Endothelial cell of umbilical vein (primary cell): Measurements from ENCODE around the gene DOP1B. TPM values are rescaled to one million over a fixed set of nuclear protein-coding genes. Genes with fewer than 3 reads are reported as not detected.
"Not testable (repeated sequence)": the region's sequence is repeated elsewhere in the genome, so short reads cannot be mapped to it uniquely, and the experiment has no call there.

Source experiments
- BruUV-seq: library from RNA; stranded (reverse); fragments of 400-500 nt; replicated peaks from 2 replicates; lab custom pipeline; 2021; lab: Mats Ljungman, UMichigan
- CTCF ChIA-PET: fragments of 300-600, 350-600 bp; sonication (Branson Sonifier 250); formaldehyde crosslinking; loops from one replicate; lab custom pipeline; 2021; ENCODE audit warnings: antibody characterized with exemption, inconsistent platforms; lab: Charles Lee
- POLR2A ChIA-PET: fragments of 300-600, 350-600 bp; sonication (Branson Sonifier 250); formaldehyde crosslinking; loops from one replicate; lab custom pipeline; 2021; ENCODE audit warnings: antibody characterized with exemption, inconsistent platforms; lab: Charles Lee
- DNase-seq: peaks from one replicate; pipeline ENCODE4 v3.0.0-alpha.2; 2011; ENCODE audit warnings: low read depth, low spot score
- FAIRE-seq: peaks from 2 replicates; lab custom pipeline; 2011; peaks lifted over from hg19 to GRCh38; lab: Jason Lieb, UNC
- H2AFZ ChIP-seq: 2 replicates; pipeline ENCODE4 v1.6.0; 2012; ENCODE audit warnings: low read depth, low read length, control low read depth, inconsistent platforms
- H3K27ac ChIP-seq: 2 replicates; pipeline ENCODE4 v1.5.1; 2011; ENCODE audit warnings: low read depth, mild to moderate bottlenecking, control low read depth, low read length, moderate library complexity; ENCODE audit not compliant: insufficient read depth
- H3K27me3 ChIP-seq, 2 experiments: 2 replicates each; pipeline versions ENCODE4 v1.6.0 to v1.6.1; 2011; ENCODE audit warnings: low read length in 2 of 2, mixed read lengths in 1 of 2; ENCODE audit not compliant: control insufficient read depth in 2 of 2, insufficient read depth in 2 of 2
- H3K36me3 ChIP-seq, 2 experiments: 2 replicates in 1 of 2; 3 replicates in 1 of 2; pipeline ENCODE4 v1.5.1; 2011; ENCODE audit warnings: low read length in 2 of 2, mild to moderate bottlenecking in 1 of 2, moderate library complexity in 1 of 2; ENCODE audit not compliant: control insufficient read depth in 2 of 2, insufficient read depth in 2 of 2; ENCODE audit errors: extremely low read depth in 1 of 2
- H3K4me1 ChIP-seq: 3 replicates; pipeline ENCODE4 v1.5.1; 2011; ENCODE audit warnings: mild to moderate bottlenecking, low read length; ENCODE audit not compliant: control insufficient read depth, insufficient read depth; ENCODE audit errors: extremely low read depth
- H3K4me2 ChIP-seq: 2 replicates; pipeline ENCODE4 v1.6.1; 2011; ENCODE audit warnings: low read length, control low read depth, mixed read lengths; ENCODE audit not compliant: insufficient read depth
- H3K4me3 ChIP-seq, 3 experiments: fragments of 200-600 bp in 1 of 3; sonication (generic), shearing (Covaris generic) in 1 of 3; replicated peaks in 1 of 3; 2 replicates each; pipeline ENCODE4 v1.5.1; 2011 to 2016; ENCODE audit warnings: control low read depth in 3 of 3, low read length in 3 of 3, mild to moderate bottlenecking in 2 of 3, inconsistent platforms in 1 of 3, low read depth in 1 of 3, moderate library complexity in 1 of 3; ENCODE audit not compliant: insufficient read depth in 1 of 3
- H3K79me2 ChIP-seq: 2 replicates; pipeline ENCODE4 v1.6.0; 2012; ENCODE audit warnings: low read length, inconsistent platforms; ENCODE audit not compliant: control insufficient read depth, insufficient read depth
- H3K9ac ChIP-seq: replicated peaks from 2 replicates; pipeline ENCODE3; 2011; ENCODE audit warnings: low read length, control low read depth; ENCODE audit not compliant: insufficient read depth; ENCODE audit errors: extremely low read depth
- H3K9me1 ChIP-seq: replicated peaks from 3 replicates; pipeline ENCODE4 v1.6.0; 2011; ENCODE audit warnings: mild to moderate bottlenecking, low read length; ENCODE audit not compliant: control insufficient read depth, insufficient read depth; ENCODE audit errors: extremely low read depth
- H3K9me3 ChIP-seq: replicated peaks from 2 replicates; pipeline ENCODE4 v1.5.1; 2012; ENCODE audit warnings: low read length, inconsistent platforms; ENCODE audit not compliant: control insufficient read depth, insufficient read depth
- H4K20me1 ChIP-seq: replicated peaks from 2 replicates; pipeline ENCODE3; 2011; ENCODE audit warnings: mild to moderate bottlenecking, low read length; ENCODE audit not compliant: control insufficient read depth, insufficient read depth; ENCODE audit errors: extremely low read depth
- EZH2 ChIP-seq: IDR thresholded peaks from 2 replicates; pipeline ENCODE4 v1.6.1; 2012; ENCODE audit warnings: borderline replicate concordance, low read depth, mild to moderate bottlenecking, moderate library complexity, low read length, inconsistent platforms; ENCODE audit not compliant: severe bottlenecking
- FOS ChIP-seq: IDR thresholded peaks from 2 replicates; pipeline ENCODE4 v1.6.1; 2011; ENCODE audit warnings: mild to moderate bottlenecking, low read length, moderate library complexity, borderline replicate concordance; ENCODE audit not compliant: insufficient read depth
- GATA2 ChIP-seq: IDR thresholded peaks from 2 replicates; pipeline ENCODE4 v1.7.0; 2011; ENCODE audit warnings: low read depth, mild to moderate bottlenecking, moderate library complexity, mixed read lengths, low read length; ENCODE audit not compliant: insufficient read length, insufficient read depth
- JUN ChIP-seq: IDR thresholded peaks from 2 replicates; pipeline ENCODE4 v1.6.1; 2011; ENCODE audit warnings: borderline replicate concordance, low read depth; ENCODE audit not compliant: insufficient read length, insufficient read depth
- POLR2A ChIP-seq: IDR thresholded peaks from 2 replicates; pipeline ENCODE4 v1.6.1; 2012; ENCODE audit warnings: low read depth, mild to moderate bottlenecking, control low read depth, low read length
- POLR2AphosphoS5 ChIP-seq: IDR thresholded peaks from 2 replicates; pipeline ENCODE4 v1.6.1; 2012; ENCODE audit warnings: low read depth, mild to moderate bottlenecking, control low read depth, low read length, moderate library complexity; ENCODE audit not compliant: insufficient read depth
- dilution Hi-C: fragments of 300-500 bp; cut with MboI; formaldehyde crosslinking; loops from one replicate; pipeline ENCODE4 v1.15.0; 2019; ENCODE audit warnings: low sequenced_read_pairs; ENCODE audit not compliant: extremely low pct_ligation_motif_present
- intact Hi-C: fragments of 100-400 bp; cut with micrococcal nuclease; formaldehyde crosslinking; loops from one replicate; pipeline ENCODE4 v1.10.0; 2022
- polyA plus RNA-seq, 4 experiments: library from polyadenylated mRNA; depleted of rRNA in 3 of 4; stranded (reverse) in 3 of 4; unstranded in 1 of 4; fragments of >200 nt; gene quantifications; 2 replicates each; pipeline versions ENCODE4 v1.2.1 to v1.2.3, GENCODE V29; 2011 to 2012; ENCODE audit warnings: missing spikeins in 1 of 4
- total RNA-seq: library from RNA; stranded (reverse); gene quantifications from 2 replicates; pipeline ENCODE4 v1.2.3, GENCODE V29; 2021

The DOP1B gene
- total and polyA plus RNA-seq, 2 donors (not counting 3 experiments of a cell fraction or from before 2014, with no cell fraction given) = 3.7 to 9.9 TPM

- DNase-seq = peak; percentile 76
- Histone ChIP-seq H3K27me3 (no peaks in the 10 kb centered on the region), H3K9ac (peak overlapping the region; percentile 27), H3K27ac (peak overlapping the region; percentile 27), H3K4me3 (peak overlapping the region; percentile 32 to 87 (median 77)), H4K20me1 (no peaks in the 10 kb centered on the region), H3K36me3 (no peaks in the 10 kb centered on the region), H3K9me3 (no peaks in the 10 kb centered on the region), H3K4me1 (peaks cover 14% of the 10 kb centered on the region), H2AFZ (peak overlapping the region; percentile 74), H3K4me2 (peak overlapping the region; percentile 93), H3K9me1 (no peaks in the 10 kb centered on the region), H3K79me2 (peaks cover 7% of the 10 kb centered on the region)
- TSS peak; percentile 50 for BruUV-seq
- FAIRE-seq = peak; percentile 92
- TF ChIP-seq EZH2 (no peak), POLR2A (no peak), GATA2 (no peak), FOS (no peak), POLR2AphosphoS5 (no peak), JUN (no peak)
- dilution Hi-C loops = no loop called here
- POLR2A ChIA-PET = interaction anchor here (1.1 to 1.5 kb wide), 2 partner anchors 10 to 185 kb away, joined by 4 to 11 read pairs; partner anchors contain the start of gene MORC3
- CTCF ChIA-PET = interaction anchor here (0.8 to 1.8 kb wide), 4 partner anchors 10 to 75 kb away, joined by 3 to 11 read pairs (median 4); no protein-coding TSS in a partner anchor
- intact Hi-C loops = loop anchor here (1.0 to 5.0 kb wide), 2 partner anchors 21 to 187 kb away; partner anchors contain the start of genes DOP1B and MORC3
These were observed 21.1 kb upstream of the DOP1B start for GRCh38 chr21:36135391-36136102.

- intact Hi-C loops = loop anchor here (5.0 kb wide), 2 partner anchors 183 to 238 kb away; partner anchors contain the start of gene MORC3
- H3K4me3 ChIP-seq, POLR2A ChIA-PET, dilution Hi-C loops, H3K27me3 ChIP-seq, H3K4me1 ChIP-seq, H2AFZ ChIP-seq, H3K9me1 ChIP-seq, FAIRE-seq, H3K9ac ChIP-seq, H4K20me1 ChIP-seq, H3K36me3 ChIP-seq, H3K9me3 ChIP-seq, H3K79me2 ChIP-seq, H3K4me2 ChIP-seq, BruUV-seq, H3K27ac ChIP-seq, DNase-seq: not testable (repeated sequence)
- CTCF ChIA-PET = interaction anchor here (0.7 to 7.6 kb wide), 3 partner anchors 190 to 239 kb away, joined by 3 to 41 read pairs (median 7); no protein-coding TSS in a partner anchor
These were observed 16.8 kb upstream of the DOP1B start for GRCh38 chr21:36139791-36140190.
